Uterus (tissue), 4 donors: ENCODE results near the gene NCKAP1. TPM values are rescaled to one million over a fixed set of nuclear protein-coding genes. Genes with fewer than 3 reads are reported as not detected.
"Not testable (repeated sequence)": the region's sequence is repeated elsewhere in the genome, so short reads cannot be mapped to it uniquely, and the experiment has no call there.

Source experiments
- DNase-seq, 2 donors: peaks; one replicate each; pipeline ENCODE4 v3.0.0-alpha.2; 2019 to 2020
- H3K27ac ChIP-seq, 2 donors: fragments of 200-600 bp; sonication (generic); 1 replicate in 1 of 2; 2 replicates in 1 of 2; pipeline ENCODE4 v1.5.1; 2016 to 2018
- H3K27me3 ChIP-seq, 2 donors: fragments of 200-600 bp; sonication (generic); one replicate each; pipeline ENCODE4 v1.5.1; 2018 to 2019; ENCODE audit warnings: control low read depth in 1 of 2
- H3K36me3 ChIP-seq, 2 donors: fragments of 200-600 bp; sonication (generic); one replicate each; pipeline ENCODE4 v1.5.1; 2019; ENCODE audit warnings: control low read depth in 1 of 2
- H3K4me1 ChIP-seq, 2 donors: fragments of 200-600 bp; sonication (generic); one replicate each; pipeline ENCODE4 v1.5.1; 2018 to 2019; ENCODE audit warnings: control low read depth in 1 of 2
- H3K4me3 ChIP-seq, 2 donors: fragments of 200-600 bp; sonication (generic); 1 replicate in 1 of 2; 2 replicates in 1 of 2; pipeline ENCODE4 v1.5.1; 2018 to 2019; ENCODE audit warnings: mild to moderate bottlenecking in 1 of 2
- H3K9me3 ChIP-seq, 2 donors: fragments of 200-600 bp; sonication (generic); one replicate each; pipeline ENCODE4 v1.5.1; 2019; ENCODE audit warnings: control low read depth in 1 of 2
- POLR2A ChIP-seq, 2 donors: fragments of 450-650 bp; IDR thresholded peaks; one replicate each; pipeline ENCODE4 v1.6.1; 2016; ENCODE audit warnings: antibody characterized with exemption in 2 of 2, mild to moderate bottlenecking in 1 of 2, moderate library complexity in 1 of 2
- intact Hi-C: fragments of 100-400 bp; cut with DNase I; formaldehyde crosslinking; loops from one replicate; pipeline ENCODE4 v1.15.1; 2023; ENCODE audit warnings: low total_unique reads
- total RNA-seq, 4 donors: library from RNA; depleted of rRNA in 3 of 4; stranded (reverse); fragments of >200 nt in 3 of 4; gene quantifications; one replicate each; pipeline versions ENCODE4 v1.1.0 to v1.2.4, GENCODE V29; 2014 to 2023
- TF ChIP-seq, protein P1 (sequence below), 4 experiments: fragments of 200-600 bp in 2 of 4; fragments of 450-650 bp in 2 of 4; sonication (generic) in 2 of 4; IDR thresholded peaks; one replicate each; pipeline ENCODE4 v1.5.1; 2016 to 2019; ENCODE audit warnings: antibody characterized with exemption in 4 of 4, mild to moderate bottlenecking in 2 of 4, moderate library complexity in 1 of 4
- donor health status: DM: yes; HTN: yes; CAD: no.

NCKAP1 gene
- total RNA-seq, 4 donors from 2014 or later = 55.3 to 284 (median 167) TPM

DNA sequence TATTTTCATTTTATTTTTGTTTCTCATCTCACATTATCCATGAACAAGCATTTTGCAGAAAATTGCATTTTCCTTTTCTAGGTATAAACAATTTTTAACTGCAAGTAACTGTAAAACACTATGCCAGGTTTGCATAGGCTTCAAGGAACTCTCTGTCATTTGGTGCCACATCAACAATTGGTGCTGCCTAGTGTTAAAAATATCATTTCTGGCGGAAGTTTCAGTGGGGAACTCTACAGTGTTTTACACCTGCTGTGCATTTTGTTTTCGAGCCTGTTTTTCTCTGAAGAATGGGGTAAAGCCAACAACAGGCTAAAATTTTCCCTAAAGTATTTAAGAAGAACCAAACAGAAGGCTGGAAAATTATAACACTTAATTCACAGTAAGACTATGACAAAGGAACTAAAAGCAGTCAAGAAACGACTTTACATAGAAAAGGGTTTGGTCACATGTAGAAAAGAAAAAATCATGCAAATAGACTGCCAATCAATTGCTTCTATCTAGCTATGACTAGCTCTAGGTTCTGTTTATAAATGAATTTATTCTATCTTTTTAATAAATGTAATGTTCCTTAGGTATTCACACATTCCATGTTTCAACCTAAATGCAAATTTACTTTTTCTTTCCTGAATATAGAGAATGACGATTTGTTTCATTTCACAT is 150.4 kb downstream of the NCKAP1 start:
- TF ChIP-seq, protein P1, sequence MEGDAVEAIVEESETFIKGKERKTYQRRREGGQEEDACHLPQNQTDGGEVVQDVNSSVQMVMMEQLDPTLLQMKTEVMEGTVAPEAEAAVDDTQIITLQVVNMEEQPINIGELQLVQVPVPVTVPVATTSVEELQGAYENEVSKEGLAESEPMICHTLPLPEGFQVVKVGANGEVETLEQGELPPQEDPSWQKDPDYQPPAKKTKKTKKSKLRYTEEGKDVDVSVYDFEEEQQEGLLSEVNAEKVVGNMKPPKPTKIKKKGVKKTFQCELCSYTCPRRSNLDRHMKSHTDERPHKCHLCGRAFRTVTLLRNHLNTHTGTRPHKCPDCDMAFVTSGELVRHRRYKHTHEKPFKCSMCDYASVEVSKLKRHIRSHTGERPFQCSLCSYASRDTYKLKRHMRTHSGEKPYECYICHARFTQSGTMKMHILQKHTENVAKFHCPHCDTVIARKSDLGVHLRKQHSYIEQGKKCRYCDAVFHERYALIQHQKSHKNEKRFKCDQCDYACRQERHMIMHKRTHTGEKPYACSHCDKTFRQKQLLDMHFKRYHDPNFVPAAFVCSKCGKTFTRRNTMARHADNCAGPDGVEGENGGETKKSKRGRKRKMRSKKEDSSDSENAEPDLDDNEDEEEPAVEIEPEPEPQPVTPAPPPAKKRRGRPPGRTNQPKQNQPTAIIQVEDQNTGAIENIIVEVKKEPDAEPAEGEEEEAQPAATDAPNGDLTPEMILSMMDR (IDR thresholded peaks at IDR 0.05) = no peak
- TF ChIP-seq POLR2A (IDR thresholded peaks at IDR 0.05) = no peak
- no peak for DNase-seq
- no peaks in the 10 kb centered on the region for H3K4me1 ChIP-seq
- H3K27ac ChIP-seq = no peak overlapping the region
- intact Hi-C loops = no loop called here
- no peaks in the 10 kb centered on the region for H3K36me3 ChIP-seq
- H3K27me3 ChIP-seq = no peaks in the 10 kb centered on the region
- no peak overlapping the region for H3K4me3 ChIP-seq
- H3K9me3 ChIP-seq = no peaks in the 10 kb centered on the region

DNA sequence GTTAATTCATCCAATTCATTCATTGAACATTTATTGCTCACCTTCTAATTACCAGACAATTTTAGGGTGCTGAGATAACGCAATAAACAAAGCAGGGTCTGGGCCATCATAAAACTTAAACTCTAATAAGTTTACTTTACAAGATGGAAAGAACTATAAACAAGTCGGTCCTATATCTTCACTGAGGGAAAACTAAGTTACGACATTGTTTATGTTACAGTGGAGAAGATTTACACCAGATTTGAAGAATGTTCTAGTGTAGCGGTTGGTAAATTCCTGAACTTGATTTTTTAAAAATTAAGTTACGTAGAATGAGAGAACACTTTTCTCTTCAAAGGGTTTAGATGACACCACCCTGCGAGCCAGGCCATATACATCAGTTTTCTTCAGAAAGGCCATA is 151.2 kb downstream of the NCKAP1 start:
- no peak for DNase-seq
- Histone ChIP-seq H3K4me1 (no peaks in the 10 kb centered on the region), H3K9me3 (no peaks in the 10 kb centered on the region), H3K4me3 (no peak overlapping the region), H3K27ac (no peak overlapping the region), H3K27me3 (no peaks in the 10 kb centered on the region), H3K36me3 (no peaks in the 10 kb centered on the region)
- TF ChIP-seq, protein P1 (IDR thresholded peaks at IDR 0.05) = no peak
- no peak for TF ChIP-seq POLR2A (IDR thresholded peaks at IDR 0.05)
- intact Hi-C loops = no loop called here

DNA sequence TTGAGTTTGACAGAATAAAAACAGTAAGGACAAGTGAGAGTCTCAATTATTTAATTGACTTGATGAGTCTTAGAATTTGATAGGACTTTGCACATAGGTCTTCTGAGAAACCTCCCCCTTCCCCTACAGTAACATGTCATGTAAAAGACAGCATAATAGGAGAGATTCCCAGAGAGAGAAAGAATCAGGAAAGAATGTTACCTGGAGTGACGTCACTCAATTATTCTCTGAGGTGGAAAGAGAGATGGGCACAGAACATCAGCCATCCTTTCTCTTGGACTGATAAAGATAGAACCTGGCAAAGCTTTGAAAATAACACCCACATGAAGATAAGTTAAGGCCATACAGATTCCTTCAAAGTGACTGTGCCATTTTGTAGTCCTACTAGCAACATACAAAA is 152.5 kb downstream of the NCKAP1 start:
- intact Hi-C loops = no loop called here
- no peaks in the 10 kb centered on the region for H3K4me1 ChIP-seq
- no peak overlapping the region for H3K4me3 ChIP-seq
- no peak overlapping the region for H3K27ac ChIP-seq
- TF ChIP-seq, protein P1 (IDR thresholded peaks at IDR 0.05) = no peak
- no peak for TF ChIP-seq POLR2A (IDR thresholded peaks at IDR 0.05)
- H3K27me3 ChIP-seq = no peaks in the 10 kb centered on the region
- DNase-seq = no peak
- no peaks in the 10 kb centered on the region for H3K9me3 ChIP-seq
- H3K36me3 ChIP-seq = no peaks in the 10 kb centered on the region

DNA sequence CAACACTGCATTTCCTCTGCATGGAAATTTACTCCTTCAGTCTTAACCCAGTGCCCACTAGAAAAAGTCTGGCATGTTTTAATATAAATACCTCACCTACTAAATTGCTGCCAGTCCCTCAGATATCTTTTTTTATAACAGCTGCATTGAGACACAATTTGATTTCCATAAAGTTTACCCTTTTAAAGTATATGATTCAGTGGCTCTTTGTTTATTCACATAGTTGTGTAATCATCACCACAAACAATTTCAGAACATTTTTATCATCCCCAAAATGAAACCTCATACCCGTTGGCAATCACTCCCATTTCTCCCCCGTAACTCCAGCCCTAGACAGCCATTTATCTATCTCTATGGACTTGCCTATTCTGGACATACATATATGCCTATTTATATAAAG is 154.8 kb downstream of the NCKAP1 start:
- intact Hi-C loops = no loop called here
- Histone ChIP-seq H3K4me3 (no peak overlapping the region), H3K27me3 (no peaks in the 10 kb centered on the region)

DNA sequence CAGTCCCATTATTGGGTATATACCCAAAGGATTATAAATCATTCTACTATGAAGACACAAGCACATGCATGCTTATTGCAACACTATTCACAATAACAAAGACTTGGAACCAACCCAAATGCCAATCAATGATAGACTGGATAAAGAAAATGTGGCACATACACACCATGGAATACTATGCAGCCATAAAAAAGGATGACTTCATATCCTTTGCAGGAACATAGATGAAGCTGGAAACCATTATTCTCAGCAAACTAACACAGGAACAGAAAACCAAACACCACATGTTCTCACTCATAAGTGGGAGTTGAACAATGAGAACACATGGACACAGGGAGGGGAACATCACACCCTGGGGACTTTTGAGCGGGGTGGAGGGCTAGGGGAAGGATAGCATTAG is 158.2 kb downstream of the NCKAP1 start:
- H3K4me3 ChIP-seq, H3K27me3 ChIP-seq, H3K27ac ChIP-seq, H3K9me3 ChIP-seq, H3K36me3 ChIP-seq, DNase-seq, intact Hi-C loops, H3K4me1 ChIP-seq: not testable (repeated sequence)

More for the DNA sequence above, 154.8 kb downstream of the NCKAP1 start:
- no peak for TF ChIP-seq POLR2A (IDR thresholded peaks at IDR 0.05)
- TF ChIP-seq, protein P1 (IDR thresholded peaks at IDR 0.05) = no peak
- Histone ChIP-seq H3K27ac (no peak overlapping the region), H3K9me3 (no peaks in the 10 kb centered on the region), H3K4me1 (no peaks in the 10 kb centered on the region), H3K36me3 (no peaks in the 10 kb centered on the region)
- no peak for DNase-seq

DNA sequence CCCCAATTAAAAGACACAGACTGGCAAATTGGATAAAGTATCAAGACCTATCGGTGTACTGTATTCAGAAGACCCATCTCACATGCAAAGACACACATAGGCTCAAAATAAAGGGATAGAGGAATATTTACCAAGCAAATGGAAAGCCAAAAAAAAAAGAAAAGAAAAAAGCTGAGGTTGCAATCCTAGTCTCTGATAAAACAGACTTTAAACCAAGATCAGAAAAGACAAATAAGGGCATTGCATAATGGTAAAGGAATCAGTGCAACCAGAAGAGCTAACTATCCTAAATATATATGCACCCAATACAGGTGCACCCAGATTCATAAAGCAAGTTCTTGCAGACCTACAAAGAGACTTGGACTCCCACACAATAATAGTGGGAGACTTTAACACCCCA is 161.6 kb downstream of the NCKAP1 start:
- H3K27ac ChIP-seq, H3K36me3 ChIP-seq, intact Hi-C loops, H3K4me1 ChIP-seq, H3K9me3 ChIP-seq, H3K4me3 ChIP-seq, H3K27me3 ChIP-seq, DNase-seq: not testable (repeated sequence)
